ENCODE data around the gene FAM204A. TPM values are rescaled to one million over a fixed set of nuclear protein-coding genes. Genes with fewer than 3 reads are reported as not detected.

FAM204A gene
- total RNA-seq, 1 donor, result 85.8 TPM

- Histone ChIP-seq H3K79me2 (ENCODE audit: insufficient read depth, low read length) (no peaks in the 10 kb centered on the region), H3K9me3 (ENCODE audit: low read depth, low read length) (no peaks in the 10 kb centered on the region), H3K4me1 (ENCODE audit: insufficient read depth, low read length) (peaks cover 11% of the 10 kb centered on the region), H3K27me3 (ENCODE audit: insufficient read depth, low read length) (no peaks in the 10 kb centered on the region), H3K27ac (ENCODE audit: low read depth, low read length) (no peak overlapping the region), H3K36me3 (ENCODE audit: insufficient read depth, low read length) (peaks cover 28% of the 10 kb centered on the region), H3K4me3 (ENCODE audit: insufficient read depth, low read length) (no peak overlapping the region), H3K4me2 (ENCODE audit: insufficient read depth, low read length) (no peak overlapping the region), H2AFZ (ENCODE audit: low read length) (no peak overlapping the region), H4K20me1 (ENCODE audit: insufficient read depth, low read length) (no peaks in the 10 kb centered on the region)
- TF ChIP-seq CTCF (IDR thresholded peaks at IDR 0.05; ENCODE audit: extremely low read depth, low read depth, low read length), result no peak
- no peak for DNase-seq (ENCODE audit: insufficient read length, low spot score, missing footprints)
These were observed 33.5 kb downstream of the FAM204A start for GRCh38 chr10:118308664-118309063.

- H3K4me2 ChIP-seq (ENCODE audit: insufficient read depth, low read length), result no peak overlapping the region
- H3K4me1 ChIP-seq (ENCODE audit: insufficient read depth, low read length), result peaks cover 11% of the 10 kb centered on the region
- no peak for DNase-seq (ENCODE audit: insufficient read length, low spot score, missing footprints)
These were observed 34.3 kb downstream of the FAM204A start for GRCh38 chr10:118307859-118308258.

GRCh38 chr10:118307220-118307619 lies 34.9 kb downstream of the FAM204A start:
- H3K27ac ChIP-seq (ENCODE audit: low read depth, low read length), result no peak overlapping the region
- H3K4me1 ChIP-seq (ENCODE audit: insufficient read depth, low read length), result peaks cover 11% of the 10 kb centered on the region
- no peaks in the 10 kb centered on the region for H3K79me2 ChIP-seq (ENCODE audit: insufficient read depth, low read length)
- DNase-seq (ENCODE audit: insufficient read length, low spot score, missing footprints), result no peak
- no peaks in the 10 kb centered on the region for H4K20me1 ChIP-seq (ENCODE audit: insufficient read depth, low read length)
- H3K9me3 ChIP-seq (ENCODE audit: low read depth, low read length), result no peaks in the 10 kb centered on the region
- H2AFZ ChIP-seq (ENCODE audit: low read length), result no peak overlapping the region
- no peak for TF ChIP-seq CTCF (IDR thresholded peaks at IDR 0.05; ENCODE audit: extremely low read depth, low read depth, low read length)
- H3K36me3 ChIP-seq (ENCODE audit: insufficient read depth, low read length), result peaks cover 24% of the 10 kb centered on the region
- no peak overlapping the region for H3K4me3 ChIP-seq (ENCODE audit: insufficient read depth, low read length)
- no peaks in the 10 kb centered on the region for H3K27me3 ChIP-seq (ENCODE audit: insufficient read depth, low read length)
- H3K4me2 ChIP-seq (ENCODE audit: insufficient read depth, low read length), result no peak overlapping the region

More at GRCh38 chr10:118307859-118308258, 34.3 kb downstream of the FAM204A start:
- H4K20me1 ChIP-seq (ENCODE audit: insufficient read depth, low read length), result no peaks in the 10 kb centered on the region
- H3K27me3 ChIP-seq (ENCODE audit: insufficient read depth, low read length), result no peaks in the 10 kb centered on the region
- peaks cover 28% of the 10 kb centered on the region for H3K36me3 ChIP-seq (ENCODE audit: insufficient read depth, low read length)
- TF ChIP-seq CTCF (IDR thresholded peaks at IDR 0.05; ENCODE audit: extremely low read depth, low read depth, low read length), result no peak
- no peaks in the 10 kb centered on the region for H3K79me2 ChIP-seq (ENCODE audit: insufficient read depth, low read length)
- H2AFZ ChIP-seq (ENCODE audit: low read length), result no peak overlapping the region
- H3K27ac ChIP-seq (ENCODE audit: low read depth, low read length), result no peak overlapping the region
- H3K4me3 ChIP-seq (ENCODE audit: insufficient read depth, low read length), result no peak overlapping the region
- H3K9me3 ChIP-seq (ENCODE audit: low read depth, low read length), result no peaks in the 10 kb centered on the region

GRCh38 chr10:118305730-118306129 lies 36.4 kb downstream of the FAM204A start:
- TF ChIP-seq CTCF (IDR thresholded peaks at IDR 0.05; ENCODE audit: extremely low read depth, low read depth, low read length), result no peak
- no peak overlapping the region for H3K4me2 ChIP-seq (ENCODE audit: insufficient read depth, low read length)
- no peaks in the 10 kb centered on the region for H3K79me2 ChIP-seq (ENCODE audit: insufficient read depth, low read length)
- no peaks in the 10 kb centered on the region for H3K27me3 ChIP-seq (ENCODE audit: insufficient read depth, low read length)
- peaks cover 2% of the 10 kb centered on the region for H3K4me1 ChIP-seq (ENCODE audit: insufficient read depth, low read length)
- H3K4me3 ChIP-seq (ENCODE audit: insufficient read depth, low read length), result no peak overlapping the region
- no peaks in the 10 kb centered on the region for H4K20me1 ChIP-seq (ENCODE audit: insufficient read depth, low read length)
- peaks cover 24% of the 10 kb centered on the region for H3K36me3 ChIP-seq (ENCODE audit: insufficient read depth, low read length)
- H3K27ac ChIP-seq (ENCODE audit: low read depth, low read length), result no peak overlapping the region
- H3K9me3 ChIP-seq (ENCODE audit: low read depth, low read length), result no peaks in the 10 kb centered on the region
- H2AFZ ChIP-seq (ENCODE audit: low read length), result no peak overlapping the region
- no peak for DNase-seq (ENCODE audit: insufficient read length, low spot score, missing footprints)

Measured in osteoblast (primary cell).